NCI-H2081 treated with DMSO at 0.1 percent for 48 hours (cell line): ENCODE data around the gene DCP1A.
"Not testable (repeated sequence)": the region's sequence is repeated elsewhere in the genome, so short reads cannot be mapped to it uniquely, and the experiment has no call there.

Experiments used
- DNase-seq: peaks from one replicate; lab custom pipeline; 2025; lab: John Stamatoyannopoulos, UW

The DCP1A gene

DNA sequence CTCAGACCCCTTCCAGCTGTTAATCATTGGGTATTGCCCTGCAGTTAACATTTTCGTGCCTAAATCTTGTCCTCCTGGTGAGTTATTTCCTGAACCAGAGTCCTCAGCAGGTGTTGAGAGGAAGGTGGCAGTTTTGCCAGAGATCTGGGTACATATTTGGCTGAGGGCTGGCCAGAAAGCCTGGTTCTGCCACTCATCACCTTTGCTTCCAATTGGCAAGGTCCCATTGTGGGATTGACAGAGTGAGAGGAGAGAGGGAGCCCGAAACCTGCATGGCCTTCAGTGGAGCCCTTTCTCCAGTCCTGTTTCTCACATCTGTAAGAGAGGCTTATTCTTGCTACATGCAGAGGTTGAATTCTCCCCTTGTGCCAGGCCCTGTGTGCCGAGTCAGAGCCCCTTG lies 82.6 kb downstream of the DCP1A start:
- no peak for DNase-seq

DNA sequence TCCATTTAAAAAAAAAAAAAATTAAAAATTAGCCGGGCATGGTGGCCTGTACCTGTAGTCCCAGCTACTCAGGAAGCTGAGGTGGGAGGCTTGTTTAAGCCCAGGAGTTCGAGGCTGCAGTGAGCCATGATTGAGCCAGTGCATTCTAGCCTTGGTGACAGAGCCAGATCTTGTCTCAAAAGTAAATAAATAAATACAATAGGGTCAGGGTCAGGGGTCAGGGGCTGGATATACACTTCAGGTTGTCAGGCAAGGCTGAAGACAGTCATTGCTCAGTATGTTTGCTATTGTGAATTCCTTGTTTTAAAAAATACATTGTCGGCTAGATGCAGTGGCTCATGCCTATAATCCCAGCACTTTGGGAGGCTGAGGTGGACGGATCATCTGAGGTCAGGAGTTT lies 83.4 kb downstream of the DCP1A start:
- no peak for DNase-seq

DNA sequence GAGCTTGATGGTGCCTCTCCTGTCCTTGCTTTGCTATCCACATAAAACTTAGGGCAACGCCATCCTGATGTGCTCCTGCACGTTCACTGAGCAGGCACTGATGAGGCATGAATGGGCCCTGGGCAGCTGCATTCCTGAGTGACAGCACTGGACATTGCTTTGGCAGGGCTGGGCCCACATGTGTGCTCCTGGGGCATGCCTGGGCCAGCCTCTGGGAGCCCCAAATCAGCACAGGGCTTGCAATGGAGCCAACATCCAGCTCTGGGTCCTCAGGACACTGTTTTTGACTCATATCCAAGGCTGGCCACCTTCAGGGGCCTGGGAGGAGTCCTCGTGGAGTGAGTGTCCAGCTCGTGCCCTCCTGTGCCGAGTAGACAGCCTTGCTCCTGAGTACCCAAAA lies 85.6 kb downstream of the DCP1A start:
- DNase-seq = no peak

DNA sequence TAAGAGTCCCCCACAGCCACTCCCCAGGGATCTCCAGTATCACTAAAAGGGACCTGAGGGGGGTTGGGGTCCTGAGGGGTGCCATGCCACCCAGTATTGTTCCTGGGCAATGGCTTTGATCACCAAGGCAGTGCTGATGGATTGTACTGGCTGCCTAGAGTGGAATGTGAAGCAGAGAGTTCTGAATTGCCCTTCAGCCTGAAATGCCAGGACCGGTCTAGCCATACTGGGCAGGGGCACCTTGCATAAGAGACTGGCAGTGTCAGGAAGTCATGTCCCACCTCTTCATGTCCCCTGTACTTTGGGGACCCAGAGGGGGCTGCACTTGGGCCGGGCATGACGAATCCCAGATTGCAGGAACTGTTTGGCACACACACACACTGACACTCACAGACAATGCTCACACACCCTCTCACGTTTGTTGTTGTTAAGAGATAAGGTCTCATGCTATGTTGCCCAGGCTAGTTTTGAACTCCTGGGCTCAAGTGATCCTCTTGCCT lies 87.0 kb downstream of the DCP1A start:
- no peak for DNase-seq

DNA sequence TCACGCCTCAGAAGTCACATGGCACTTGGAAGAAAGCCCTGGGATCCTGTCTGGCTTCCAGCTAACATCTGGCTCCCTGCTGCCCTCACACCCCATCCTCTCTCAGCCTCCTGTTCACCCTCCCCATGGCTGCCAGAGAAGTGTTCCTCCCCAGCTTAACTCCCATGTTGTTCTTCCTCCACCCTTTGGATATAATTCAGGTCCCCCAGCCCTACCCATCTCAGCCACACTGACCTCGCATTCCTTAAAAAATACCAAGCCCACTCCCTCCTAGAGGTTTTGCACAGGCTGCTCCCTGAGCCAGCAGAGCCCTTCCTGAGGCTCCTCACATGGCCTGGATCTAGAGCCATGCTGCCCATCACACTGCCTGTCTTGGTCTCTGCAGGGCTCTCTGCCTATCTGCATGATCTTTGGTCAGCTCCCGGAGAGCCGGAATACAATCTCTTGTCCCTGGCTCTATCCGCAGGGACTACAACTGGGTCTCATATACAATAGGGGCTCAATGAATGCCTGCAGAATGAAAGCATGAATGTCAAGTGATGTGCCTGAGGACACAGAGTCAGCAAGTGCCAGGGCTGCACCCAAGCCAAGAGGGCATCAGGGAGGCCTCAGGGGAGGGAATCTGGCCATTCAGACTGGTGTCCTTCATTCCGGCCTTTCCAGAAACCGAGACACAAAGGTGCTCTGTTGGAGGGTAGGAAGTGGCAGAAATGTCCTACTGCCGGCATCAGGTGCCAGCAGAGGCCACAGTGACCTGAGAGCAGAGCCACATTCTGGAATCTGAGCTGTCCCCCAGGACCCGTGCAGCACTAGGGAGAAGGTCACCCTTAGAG lies 87.7 kb downstream of the DCP1A start:
- no peak for DNase-seq

DNA sequence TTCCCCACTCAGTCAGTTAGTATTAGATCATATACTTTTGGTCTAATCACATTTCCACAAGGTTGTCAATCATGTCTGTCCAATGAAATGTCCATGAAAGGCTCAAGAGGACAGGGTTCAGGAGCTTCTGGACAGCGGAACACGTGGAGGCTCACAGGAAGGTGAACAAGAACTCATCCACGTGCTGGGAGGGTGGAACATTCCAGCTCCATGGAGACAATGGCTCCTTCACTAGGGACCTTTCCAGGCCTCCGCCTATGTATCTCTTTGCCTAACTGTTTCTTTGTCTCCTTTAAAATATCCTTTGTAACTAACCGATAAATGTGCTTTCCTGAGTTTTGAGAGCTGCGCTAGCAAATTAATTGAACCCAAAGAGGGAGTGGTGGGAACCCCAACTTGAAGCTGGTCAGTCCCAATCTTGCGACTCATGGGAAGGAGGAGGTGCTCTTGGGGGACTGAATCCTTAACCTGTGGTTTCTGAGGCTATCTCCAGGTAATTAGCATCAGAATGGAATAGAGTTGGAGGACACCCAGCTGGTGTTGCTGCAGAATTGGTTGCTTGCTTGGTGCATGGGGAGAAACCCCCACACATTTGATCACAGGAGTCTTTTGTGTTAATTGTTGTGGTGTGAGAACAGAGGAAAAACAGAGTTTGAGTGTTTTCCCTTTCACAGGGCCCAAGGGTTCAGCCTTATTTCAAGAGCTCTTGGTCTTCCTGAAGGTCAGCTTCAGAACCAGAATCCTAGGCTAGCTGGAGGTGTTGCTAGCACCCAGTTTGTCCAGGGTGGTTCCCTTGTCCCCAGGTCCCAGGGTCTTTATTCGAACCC lies 88.5 kb downstream of the DCP1A start:
- DNase-seq = no peak

DNA sequence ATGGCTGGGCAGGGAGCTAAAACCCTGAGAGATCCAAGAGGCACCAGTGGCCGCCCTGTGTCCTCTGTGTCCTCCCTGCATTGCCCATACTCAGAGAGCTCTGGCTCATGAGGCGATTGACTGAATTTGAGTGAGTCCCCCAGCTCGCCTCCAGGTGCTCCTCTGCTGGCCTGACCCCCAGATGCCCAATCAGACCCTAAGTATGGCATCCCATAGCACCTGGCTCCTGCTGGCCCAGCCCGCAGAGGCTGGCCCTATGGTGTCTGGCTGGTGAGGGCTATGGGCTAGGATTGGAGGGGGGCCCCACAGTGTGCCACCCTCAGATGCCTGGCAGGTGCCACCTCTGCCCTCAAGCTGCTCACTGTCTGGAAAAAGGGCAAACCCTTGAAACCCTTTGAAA lies 89.9 kb downstream of the DCP1A start:
- DNase-seq = no peak

DNA sequence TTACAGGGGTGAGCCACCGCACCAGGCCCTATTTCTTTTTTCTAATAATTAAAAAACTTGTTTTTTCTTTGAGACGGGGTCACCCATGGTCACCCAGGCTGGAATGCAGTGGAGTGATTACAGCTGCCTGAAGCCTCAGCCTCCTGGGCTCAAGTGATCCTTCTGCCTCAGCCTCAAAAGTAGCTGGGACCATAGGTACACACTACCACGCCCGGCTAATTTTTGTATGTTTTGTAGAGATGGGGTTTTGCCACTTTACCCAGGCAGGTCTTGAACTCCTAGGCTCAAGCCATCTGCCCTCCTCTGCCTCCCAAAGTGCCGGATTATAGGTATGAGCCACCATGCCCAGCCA lies 90.7 kb downstream of the DCP1A start:
- no peak for DNase-seq

DNA sequence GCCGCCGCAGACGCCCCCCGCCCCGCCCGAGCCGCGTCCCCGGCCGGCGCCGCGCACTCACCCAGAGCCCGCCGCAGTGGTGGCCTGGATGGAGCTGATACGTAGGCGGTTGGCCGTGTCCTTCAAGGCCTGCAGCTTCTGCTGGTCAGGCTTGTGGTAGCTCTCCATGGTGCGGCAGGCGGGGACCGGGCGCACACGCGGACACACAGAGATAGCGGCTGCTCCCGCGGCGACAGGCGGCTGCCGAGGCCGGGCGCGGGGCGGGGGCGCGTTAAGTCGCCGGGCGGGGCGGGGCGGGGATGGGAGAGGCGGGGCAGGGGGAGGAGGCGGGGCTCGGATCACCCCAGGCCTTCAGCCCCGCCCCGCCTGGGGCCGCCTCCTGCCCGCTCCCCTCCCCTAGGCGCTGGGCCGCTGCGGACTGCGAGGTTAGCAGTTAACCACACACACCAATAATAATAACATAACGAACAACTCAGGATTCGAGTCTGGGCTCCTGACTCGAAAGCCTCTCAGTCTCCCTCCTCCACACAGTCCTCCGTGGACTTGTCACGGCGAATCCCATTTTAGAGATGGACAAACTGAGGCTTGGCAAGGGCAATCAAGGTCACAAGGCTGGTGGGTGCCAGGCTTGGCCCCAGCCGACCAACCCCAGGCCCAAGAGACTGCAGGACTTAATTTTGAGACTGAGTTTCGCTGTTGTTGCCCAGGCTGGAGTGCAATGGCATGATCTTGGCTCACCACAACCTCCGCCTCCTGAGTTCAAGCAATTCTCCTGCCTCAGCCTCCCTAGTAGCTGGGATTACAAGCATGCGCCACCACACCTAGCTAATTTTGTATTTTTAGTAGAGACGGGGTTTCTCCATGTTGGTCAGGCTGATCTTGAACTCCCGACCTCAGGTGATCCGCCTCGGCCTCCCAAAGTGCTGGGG lies 91.3 kb downstream of the DCP1A start, which contains the start of gene TKT:
TSS of gene TKT (minus strand) at position 248 of the 929 bp plus-strand sequence. CDS start at position 168, 80 bp downstream.
- no peak for DNase-seq

DNA sequence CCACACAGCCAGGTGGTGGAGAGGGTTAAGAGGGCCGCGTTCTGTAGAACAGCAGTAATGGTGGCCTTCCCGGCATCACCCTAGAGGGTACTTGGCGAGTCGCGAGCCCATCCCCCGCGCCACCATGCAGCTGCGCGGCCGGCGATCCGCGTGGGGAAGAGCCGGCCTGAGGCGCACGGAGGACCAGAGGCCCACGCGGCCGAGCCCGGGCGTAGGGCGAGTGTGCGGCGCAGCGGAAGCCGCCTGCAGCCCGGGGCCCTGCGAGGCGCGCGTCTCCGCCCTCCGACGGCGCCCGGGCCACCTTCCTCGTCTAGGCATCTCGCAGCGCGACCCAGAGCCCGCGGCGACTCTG lies 91.9 kb downstream of the DCP1A start:
- DNase-seq = no peak

DNA sequence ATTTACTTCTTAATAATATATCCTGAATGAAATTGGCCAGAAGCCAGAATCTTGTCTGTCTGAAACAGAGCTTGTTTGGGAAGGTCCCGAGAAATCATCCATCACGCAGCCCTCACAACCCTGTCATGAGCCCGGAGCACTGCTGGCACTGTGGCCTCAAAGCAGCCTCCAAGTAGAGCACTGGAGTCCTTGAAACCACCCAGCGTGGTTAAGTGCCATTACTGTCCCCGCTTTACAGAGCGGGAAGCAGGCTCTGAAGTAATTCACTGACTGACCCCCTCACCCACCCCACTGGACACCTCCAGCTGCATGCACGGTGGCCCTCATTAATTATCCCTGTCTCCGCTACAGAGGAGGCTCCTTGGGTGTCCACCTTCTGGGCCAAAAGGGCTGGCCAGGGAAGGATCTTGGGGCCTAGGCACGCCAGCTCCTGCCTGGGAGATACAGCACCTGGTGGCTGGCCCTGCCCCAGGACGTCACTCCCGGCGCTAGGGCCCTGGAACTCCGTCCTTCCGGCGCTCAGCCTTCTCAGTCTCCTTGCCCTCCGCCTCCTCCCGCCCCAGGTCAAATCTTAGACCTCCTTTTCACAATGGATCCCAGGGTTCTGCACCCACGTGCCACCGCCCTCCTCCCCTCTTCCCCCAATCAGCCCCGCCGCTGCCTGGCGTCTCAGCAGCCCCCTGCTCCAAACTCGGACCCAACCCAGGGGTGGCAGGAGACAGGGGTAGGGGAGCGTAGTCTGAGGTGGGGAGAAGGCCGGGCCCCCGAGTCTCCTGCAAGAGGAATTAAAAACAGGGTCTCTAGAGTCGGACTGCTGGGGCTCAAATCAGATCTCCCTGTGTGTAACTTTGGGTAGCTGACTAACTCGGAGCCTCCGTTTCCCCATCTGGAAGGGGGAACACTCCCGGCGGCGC lies 92.6 kb downstream of the DCP1A start:
- no peak for DNase-seq

DNA sequence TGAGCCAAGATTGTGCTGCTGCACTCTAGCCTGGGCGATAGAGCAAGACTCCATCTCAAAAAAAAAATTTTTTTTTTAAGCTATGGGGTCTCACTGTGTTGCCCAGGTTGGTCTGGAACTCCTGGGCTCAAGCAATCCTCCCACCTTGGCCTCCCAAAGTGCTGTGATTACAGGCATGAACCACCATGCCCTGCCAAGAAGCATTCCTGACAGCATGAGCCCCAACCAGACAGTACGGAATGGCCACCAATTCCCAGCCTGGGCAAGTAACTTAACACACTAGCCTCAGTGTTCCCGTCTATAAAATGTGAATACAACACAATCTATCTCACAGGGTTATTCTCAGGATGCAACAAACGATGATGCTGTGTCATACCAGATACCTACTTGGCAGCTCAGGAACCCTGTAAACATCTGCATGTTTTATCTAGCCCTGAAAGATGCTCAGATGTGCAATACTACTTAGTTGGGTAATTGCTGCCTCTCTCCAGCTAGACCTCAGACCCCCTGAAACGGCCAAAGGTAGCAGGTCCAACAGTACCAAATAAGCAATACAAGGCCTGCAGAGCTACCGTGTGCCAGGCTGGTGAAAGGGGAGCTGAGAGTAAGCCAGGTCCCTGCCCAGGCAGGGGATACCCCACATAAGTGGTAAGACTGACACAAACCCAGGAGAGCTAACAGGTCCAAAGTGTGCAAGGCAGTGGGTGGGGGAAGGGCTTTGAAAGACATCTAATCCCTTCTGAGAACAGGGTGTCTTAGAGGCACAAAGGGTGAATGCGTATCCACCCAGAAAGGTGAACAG lies 93.4 kb downstream of the DCP1A start:
- no peak for DNase-seq

DNA sequence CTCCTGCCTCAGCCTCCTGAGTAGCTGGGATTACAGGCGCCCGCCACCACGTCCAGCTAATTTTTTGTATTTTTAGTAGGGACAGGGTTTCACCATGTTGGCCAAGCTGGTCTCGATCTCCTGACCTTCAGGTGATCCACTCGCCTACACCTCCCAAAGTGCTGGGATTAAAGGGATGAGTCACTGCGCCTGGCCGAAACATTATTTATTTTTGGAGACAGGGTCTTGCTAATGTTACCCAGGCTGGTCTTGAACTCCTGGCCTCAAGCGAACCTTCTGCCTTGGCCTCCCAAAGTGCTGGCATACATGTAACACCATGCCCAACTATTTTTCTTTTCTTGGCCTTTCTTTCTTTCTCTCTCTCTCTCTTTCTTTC lies 94.4 kb downstream of the DCP1A start:
- DNase-seq = not testable (repeated sequence)

DNA sequence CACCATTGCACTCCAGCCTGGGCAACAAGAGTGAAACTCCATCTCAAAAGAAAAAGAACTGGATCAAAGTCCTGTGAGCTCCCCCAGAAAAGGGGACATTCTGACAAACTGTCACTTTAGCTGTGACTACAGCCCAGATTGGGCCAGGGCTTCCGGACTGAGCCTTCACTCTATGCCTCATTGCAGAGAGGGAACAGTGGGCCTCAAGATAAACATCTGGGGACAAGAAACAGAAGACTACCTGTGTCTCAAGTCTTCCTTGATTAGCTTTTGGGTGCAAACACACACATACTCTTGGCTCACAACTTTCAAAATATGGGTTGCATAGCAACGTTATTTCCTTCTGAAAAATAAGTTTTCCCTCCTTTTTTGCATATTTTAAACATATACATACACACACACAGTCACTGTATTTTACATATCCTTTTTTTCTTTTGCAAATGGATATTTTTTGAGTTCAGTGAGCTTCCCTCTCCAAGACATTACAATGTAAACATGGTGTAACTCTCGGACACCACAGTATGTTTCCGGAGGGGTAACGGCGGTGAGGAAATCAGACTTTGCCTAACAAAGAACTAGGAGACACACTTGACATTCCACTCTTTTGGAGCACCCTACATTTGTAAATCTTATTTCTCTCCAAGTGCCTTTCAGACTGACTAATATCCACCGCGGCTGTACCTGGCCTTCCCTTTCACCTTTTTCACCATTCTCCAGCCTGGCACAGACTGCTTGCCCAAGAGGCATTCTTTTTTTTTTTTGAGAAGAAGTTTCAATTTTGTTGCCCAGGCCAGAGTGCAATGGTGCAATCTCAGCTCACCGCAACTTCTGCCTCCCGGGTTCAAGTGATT lies 95.0 kb downstream of the DCP1A start:
- no peak for DNase-seq

DNA sequence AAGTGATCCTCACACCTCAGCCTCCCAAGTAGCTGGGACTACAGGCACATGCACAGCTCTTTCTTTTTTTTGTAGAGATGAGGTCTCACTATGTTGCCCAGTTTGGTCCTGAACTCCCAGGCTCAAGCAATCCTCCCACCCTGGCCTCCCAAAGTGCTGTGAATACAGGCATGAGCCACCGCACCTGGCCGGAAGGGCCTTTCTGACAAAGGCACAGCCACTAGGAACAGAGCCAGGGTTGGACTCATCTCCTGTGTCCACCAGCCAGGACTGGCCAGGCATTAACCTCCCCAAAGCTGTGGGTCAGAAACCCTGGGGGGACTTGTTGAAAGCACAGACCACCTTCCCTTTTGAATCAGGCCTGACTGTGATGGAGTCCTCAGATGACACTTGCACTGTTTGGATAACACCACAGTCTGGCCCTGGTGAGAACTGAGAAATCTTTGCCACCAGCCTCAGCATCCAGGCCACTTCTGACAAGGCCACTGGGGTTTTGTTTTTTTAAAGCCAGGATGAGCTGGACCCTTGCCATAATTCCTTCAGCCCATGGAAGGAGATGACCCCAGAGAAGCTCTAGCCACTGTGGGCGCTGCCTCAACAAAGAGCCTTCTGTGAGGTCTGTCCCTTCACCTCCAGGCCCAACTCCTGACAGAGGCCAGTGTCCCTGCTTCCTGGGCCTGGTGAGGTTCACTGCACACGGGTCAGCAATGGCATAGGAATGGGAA lies 96.3 kb downstream of the DCP1A start:
- no peak for DNase-seq

DNA sequence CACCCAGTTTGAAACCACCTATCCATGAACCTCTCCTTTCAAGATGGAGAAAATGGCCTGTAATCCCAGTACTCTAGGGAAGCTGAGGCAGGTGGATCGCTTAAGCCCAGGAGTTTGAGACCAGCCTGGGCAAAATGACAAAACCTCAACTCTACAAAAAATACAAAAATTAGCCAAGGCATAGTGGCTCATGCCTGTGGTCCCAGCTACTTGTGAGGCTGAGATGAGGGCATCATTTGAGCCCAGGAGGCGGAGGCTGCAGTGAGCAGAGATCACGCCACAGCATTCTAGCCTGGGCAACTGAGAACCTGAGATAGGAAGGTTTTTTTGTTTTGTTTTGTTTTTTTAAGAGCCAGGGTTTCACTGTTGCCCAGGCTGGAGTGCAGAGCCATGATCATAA lies 96.9 kb downstream of the DCP1A start:
- DNase-seq = no peak

DNA sequence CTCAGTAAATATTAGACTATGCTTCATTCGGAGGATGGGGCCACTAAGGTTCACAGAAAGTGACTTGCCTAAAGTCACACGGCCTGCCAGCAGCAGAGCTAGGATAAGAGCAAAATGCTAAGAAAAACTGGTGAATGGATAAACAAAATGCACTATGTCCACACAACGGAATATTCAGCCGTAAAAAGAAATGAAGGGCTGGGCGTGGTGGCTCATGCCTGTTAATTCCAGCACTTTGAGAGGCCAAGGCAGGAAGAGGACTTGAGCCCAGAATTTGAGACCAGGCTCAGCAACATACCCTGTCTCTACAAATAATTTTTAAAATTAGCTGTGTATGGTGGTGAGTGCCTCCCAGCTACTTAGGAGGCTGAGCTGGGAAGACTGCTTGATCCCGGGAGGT lies 99.2 kb downstream of the DCP1A start:
- DNase-seq = no peak

DNA sequence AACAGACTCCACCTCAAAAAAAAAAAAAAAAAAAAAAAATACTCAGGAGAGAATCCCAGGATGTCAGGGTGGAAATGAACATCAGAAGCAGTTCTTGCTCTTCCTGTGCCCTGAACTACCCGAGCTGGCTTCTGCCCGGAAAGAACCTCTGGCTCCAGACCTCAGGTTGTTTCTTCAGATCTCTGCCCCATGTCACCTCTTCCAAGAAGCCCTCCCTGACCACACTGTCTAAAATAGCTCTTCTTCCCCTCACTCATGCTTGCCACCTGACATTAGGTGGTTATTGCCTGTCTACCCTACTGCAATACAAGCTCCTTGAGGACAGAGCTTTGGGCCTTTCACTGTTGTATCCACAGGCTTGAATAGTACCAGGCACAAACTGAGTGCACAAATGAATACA lies 99.7 kb downstream of the DCP1A start:
- no peak for DNase-seq

DNA sequence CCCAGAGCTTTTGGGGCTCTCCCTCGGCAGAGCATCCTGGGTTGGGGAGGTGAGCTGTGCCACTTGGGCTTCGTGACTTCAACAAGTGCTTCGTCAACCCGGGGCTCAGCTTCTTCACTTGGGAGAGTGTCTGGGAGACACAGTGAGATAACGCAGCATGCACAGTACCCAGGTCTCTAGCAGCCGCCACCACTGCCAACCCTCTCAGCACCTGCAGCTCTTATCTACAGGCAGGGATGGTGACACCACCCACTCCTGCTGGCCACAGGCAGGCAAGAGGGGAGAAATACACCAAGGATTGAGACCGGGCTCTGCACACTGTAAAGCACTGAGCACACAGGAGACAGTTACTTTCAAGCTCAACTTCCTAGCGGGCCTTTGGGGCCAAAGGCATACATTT lies 103.1 kb downstream of the DCP1A start:
- DNase-seq = no peak
